HG03103 (cell line): ENCODE measurements around the gene GRM1.

Experiments used
- ATAC-seq: cut with Tn5 transposase; IDR thresholded peaks from one replicate; pipeline ENCODE4 v1.9.1; 2021; ENCODE audit warnings: low read depth; ENCODE audit not compliant: unreplicated experiment

The GRM1 gene

DNA sequence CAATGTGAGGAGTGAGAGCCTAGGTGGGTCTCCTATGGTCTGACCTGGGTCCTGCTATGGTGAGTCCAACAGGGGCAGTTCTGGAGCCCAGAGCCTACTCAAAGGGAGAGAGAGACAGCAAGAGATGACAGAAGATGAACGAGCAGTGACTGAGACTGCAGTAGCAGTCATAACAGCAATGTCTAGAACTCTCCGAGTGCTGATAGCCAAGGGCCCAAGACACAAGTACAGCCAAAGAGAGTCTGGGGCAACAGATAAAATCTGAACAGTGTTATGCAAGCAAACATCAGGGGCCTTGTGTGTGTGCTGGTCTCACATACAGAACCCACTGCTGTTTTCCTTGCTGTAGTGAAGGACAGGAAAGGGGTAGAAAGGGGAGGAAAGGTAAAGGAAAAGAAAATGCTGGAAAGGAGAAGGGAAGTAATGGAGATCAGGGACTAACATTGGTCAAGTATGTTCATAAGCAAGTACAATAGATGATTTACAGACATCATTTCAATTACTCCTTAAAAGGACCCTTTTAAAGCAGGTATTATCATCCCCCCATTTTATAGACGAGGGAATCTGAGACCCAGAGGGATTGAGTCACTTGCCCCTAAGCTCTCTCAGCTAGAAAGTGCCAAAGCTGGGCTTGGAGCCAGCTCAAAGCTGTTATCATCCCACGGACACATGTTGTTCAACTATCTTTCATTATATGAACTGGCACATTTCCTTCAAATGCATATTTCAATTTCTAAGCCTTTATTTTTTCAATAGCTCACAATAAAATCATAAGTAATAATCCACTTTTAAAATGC, 332.5 kb downstream of the GRM1 start:
- ATAC-seq: no peak

DNA sequence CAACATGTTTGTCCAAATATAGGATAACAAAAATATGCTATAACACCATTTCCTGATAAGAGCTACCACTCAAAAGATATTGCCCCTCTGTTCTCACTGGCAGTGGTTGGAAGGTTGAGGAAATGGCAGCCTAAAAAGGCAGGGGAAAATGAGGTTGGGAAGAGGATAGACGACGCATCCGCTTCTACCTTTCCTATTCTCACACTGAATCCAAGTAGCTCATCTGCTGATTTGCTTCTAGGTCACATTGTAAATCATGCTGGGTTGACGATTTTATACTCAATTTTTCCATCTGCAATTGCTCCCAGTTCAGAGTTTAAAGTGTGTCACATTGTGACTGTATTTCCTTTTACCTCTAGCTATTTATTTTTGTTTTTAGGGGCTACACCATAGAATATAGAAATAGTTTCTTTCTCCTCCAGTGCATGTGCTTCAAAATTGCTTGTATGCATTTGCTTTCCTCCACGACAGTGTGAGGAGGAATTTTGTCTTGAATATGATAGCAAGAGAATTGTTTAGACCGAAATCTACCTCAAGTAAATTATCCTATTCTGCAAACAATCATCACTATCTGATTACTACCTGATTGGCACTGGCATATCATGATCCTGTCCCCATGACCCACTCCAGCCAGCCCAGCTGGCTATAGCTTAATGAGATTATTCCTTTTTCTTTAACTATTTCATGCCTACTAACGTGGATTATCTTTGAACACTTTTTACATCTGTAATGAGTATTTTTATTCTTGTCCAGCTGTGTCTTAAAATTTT, 335.2 kb downstream of the GRM1 start:
- no peak for ATAC-seq

GRCh38 chr6:146364816-146365594, 336.1 kb downstream of the GRM1 start:
- no peak for ATAC-seq

DNA sequence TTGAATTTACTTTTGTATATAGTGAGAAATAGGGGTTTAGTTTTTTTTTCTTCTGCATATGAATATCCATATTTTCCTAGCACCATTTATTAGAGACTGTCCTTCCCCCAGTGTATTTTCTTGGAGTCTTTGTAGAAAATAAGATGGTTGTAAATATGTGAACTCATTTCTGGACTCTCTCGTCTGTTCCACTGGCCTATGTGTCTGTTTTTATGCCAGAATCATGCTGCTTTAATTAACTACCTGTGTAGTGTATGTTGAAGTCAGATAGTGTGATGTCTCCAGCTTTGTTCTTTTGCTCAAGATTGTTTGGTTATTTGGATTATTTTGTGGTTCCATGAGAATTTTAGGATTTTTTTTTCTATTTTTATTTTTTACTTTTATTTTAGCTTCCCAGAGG, 338.2 kb downstream of the GRM1 start:
- no peak for ATAC-seq

DNA sequence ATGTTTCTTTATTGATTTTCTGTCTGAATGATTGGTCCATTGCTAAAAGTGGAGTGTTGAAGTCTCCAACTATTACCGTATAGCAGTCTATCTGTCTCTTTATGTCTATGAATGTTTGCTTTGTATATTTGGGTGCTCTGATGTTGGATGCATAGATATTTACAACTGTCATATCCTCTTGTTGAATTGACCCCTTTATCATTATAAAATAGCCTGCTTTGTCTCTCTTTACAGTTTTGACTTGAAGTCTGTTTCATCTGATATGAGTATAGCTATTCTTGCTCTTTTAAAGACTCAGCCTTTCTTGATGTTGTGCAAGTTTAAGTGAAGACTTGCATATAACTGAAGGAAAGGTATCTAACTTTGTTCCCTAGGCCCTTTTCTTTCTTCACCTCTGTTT, 341.0 kb downstream of the GRM1 start:
- no peak for ATAC-seq

- no peak for ATAC-seq
Observed at GRCh38 chr6:146381486-146381885, 352.6 kb downstream of the GRM1 start.

- ATAC-seq: no peak
Observed at GRCh38 chr6:146388736-146389364, 360.0 kb downstream of the GRM1 start.

GRCh38 chr6:146389740-146390139, 360.9 kb downstream of the GRM1 start:
- ATAC-seq: no peak

DNA sequence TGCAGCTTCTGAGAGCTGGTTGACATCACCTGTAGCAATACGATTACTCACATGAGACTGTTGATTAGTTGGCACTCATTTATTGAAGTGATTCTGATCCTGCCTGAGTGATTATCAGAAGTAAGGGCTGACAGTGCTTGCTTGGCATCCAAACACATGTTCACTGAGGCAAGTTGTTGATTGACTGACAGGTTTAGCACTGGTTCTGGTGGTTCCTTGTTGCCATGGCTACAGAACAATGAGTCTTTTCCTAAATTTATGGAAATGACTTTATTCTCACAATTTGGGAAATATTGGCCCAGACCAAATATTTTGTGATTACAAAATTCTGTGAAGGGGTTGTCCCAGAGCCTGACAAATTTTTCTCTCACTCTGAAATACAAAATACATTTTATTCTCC, 368.8 kb downstream of the GRM1 start:
- ATAC-seq: no peak

GRCh38 chr6:146402476-146402875, 373.6 kb downstream of the GRM1 start:
- no peak for ATAC-seq

DNA sequence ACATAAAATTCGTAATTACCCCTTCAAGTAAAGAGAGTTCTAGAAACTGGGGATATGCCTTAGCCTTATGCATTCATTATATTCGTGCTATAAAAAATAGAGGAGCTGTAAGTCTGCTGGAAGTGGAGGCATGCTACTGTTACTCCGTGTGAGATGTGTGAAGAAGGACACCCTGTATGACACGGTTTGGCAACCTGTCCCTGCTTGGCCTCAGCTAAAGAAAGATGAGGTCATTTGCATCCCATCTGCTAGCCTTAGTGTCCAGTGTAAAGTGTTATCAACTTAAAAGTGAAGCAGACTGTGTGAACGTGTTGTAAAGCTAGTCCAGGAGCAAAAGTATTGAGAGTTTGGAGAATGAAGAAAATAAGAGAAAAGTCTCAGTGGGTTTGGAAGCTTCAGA, 379.7 kb downstream of the GRM1 start:
- ATAC-seq: no peak

- ATAC-seq: no peak
Observed at GRCh38 chr6:146410851-146411595, 382.2 kb downstream of the GRM1 start.

- no peak for ATAC-seq
Observed at GRCh38 chr6:146419576-146419975, 390.7 kb downstream of the GRM1 start.

- ATAC-seq: no peak
Observed at GRCh38 chr6:146420255-146420654, 391.4 kb downstream of the GRM1 start.

- peak; percentile 3 for ATAC-seq
Observed at GRCh38 chr6:146422789-146423375, 394.0 kb downstream of the GRM1 start.

DNA sequence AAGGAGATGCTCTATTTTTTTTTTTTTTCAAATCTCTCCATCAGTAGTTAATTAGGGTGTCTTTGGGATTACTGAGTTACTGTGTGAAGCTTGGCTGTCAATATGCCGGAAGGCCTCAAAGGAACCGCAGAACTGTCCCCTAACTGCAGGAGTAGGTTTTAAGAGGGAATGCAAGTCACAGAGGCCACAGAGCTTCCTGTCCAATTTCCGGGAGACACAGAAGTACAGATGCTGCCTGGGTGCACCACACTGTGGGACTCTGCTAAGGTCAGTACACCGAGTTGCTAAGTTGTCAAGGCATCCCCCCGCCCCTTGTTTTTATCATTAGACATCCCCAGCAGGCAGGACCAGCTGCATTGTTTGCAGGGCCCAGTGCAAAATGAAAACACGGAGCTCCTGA, 394.6 kb downstream of the GRM1 start:
- peak; percentile 74 for ATAC-seq

DNA sequence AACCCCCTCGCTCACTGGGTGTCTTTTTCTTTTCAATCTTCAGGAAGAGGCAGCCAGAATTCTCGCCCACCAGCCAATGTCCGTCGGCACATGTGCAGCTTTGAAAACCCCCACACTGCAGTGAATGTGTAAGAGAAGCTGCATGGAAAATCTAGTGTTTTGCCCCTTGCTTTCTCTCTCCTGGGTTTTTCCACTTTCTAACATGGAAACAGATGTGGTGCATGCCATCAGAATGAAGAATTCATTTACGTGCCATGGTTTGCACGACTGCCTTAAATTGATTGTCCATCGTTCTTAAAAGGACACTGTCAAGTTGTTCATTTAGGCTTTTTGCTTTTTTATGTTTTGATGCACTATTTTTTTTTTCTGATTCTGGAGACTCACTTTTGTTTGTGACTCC, 397.7 kb downstream of the GRM1 start:
- ATAC-seq: no peak

GRCh38 chr6:146429831-146430230, 401.0 kb downstream of the GRM1 start:
- ATAC-seq: no peak

DNA sequence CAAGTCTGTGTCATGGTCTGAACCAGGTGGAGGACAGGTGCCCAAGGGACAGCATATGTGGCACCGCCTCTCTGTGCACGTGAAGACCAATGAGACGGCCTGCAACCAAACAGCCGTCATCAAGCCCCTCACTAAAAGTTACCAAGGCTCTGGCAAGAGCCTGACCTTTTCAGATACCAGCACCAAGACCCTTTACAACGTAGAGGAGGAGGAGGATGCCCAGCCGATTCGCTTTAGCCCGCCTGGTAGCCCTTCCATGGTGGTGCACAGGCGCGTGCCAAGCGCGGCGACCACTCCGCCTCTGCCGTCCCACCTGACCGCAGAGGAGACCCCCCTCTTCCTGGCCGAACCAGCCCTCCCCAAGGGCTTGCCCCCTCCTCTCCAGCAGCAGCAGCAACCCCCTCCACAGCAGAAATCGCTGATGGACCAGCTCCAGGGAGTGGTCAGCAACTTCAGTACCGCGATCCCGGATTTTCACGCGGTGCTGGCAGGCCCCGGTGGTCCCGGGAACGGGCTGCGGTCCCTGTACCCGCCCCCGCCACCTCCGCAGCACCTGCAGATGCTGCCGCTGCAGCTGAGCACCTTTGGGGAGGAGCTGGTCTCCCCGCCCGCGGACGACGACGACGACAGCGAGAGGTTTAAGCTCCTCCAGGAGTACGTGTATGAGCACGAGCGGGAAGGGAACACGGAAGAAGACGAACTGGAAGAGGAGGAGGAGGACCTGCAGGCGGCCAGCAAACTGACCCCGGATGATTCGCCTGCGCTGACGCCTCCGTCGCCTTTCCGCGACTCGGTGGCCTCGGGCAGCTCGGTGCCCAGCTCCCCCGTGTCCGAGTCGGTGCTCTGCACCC, 405.2 kb downstream of the GRM1 start:
- no peak for ATAC-seq
